Islet precursor cell (in vitro differentiated cells): ENCODE data around the gene IQGAP2.
A peak's percentile ranks its signal among the peaks of the same experiment; 100 is the strongest.

Experiments used
- DNase-seq: peaks from one replicate; pipeline ENCODE4 v3.0.0-alpha.2; 2018

Gene IQGAP2

GRCh38 chr5:76693141-76693540 is 290.1 kb downstream of the IQGAP2 start:
- no peak for DNase-seq

- DNase-seq, result no peak
These were observed 291.2 kb downstream of the IQGAP2 start for GRCh38 chr5:76694317-76694716.

GRCh38 chr5:76695346-76695745 is 292.3 kb downstream of the IQGAP2 start:
- no peak for DNase-seq

- DNase-seq, result no peak
These were observed 293.2 kb downstream of the IQGAP2 start for GRCh38 chr5:76696251-76696650.

- no peak for DNase-seq
These were observed 294.6 kb downstream of the IQGAP2 start for GRCh38 chr5:76697670-76698069.

GRCh38 chr5:76700571-76700970 is 297.5 kb downstream of the IQGAP2 start:
- DNase-seq, result no peak

GRCh38 chr5:76701298-76701697 is 298.2 kb downstream of the IQGAP2 start:
- DNase-seq, result no peak

- DNase-seq, result no peak
These were observed 300.6 kb downstream of the IQGAP2 start for GRCh38 chr5:76703707-76704106.

GRCh38 chr5:76704131-76704663 is 301.1 kb downstream of the IQGAP2 start:
- DNase-seq, result no peak

GRCh38 chr5:76705574-76705973 is 302.5 kb downstream of the IQGAP2 start:
- DNase-seq, result no peak

- DNase-seq, result no peak
These were observed 306.7 kb downstream of the IQGAP2 start for GRCh38 chr5:76709762-76710161.

- no peak for DNase-seq
These were observed 307.9 kb downstream of the IQGAP2 start for GRCh38 chr5:76710991-76711390.

GRCh38 chr5:76714751-76715485 is 311.8 kb downstream of the IQGAP2 start:
- DNase-seq, result peak; percentile 63

GRCh38 chr5:76715486-76715735 is 312.3 kb downstream of the IQGAP2 start:
- DNase-seq, result no peak

GRCh38 chr5:76715736-76716455 is 312.8 kb downstream of the IQGAP2 start, which contains the start of gene F2R:
Gene F2R, plus strand, starts transcription at chr5:76716126. Its CDS starts 182 bp downstream, at chr5:76716308.
- peak; percentile 90 for DNase-seq

- DNase-seq, result peak; percentile 62
These were observed 313.5 kb downstream of the IQGAP2 start for GRCh38 chr5:76716456-76717157.

- no peak for DNase-seq
These were observed 314.4 kb downstream of the IQGAP2 start for GRCh38 chr5:76717222-76718083.

- no peak for DNase-seq
These were observed 315.3 kb downstream of the IQGAP2 start for GRCh38 chr5:76718381-76718832.

GRCh38 chr5:76718880-76719279 is 315.8 kb downstream of the IQGAP2 start:
- no peak for DNase-seq

- DNase-seq, result no peak
These were observed 318.0 kb downstream of the IQGAP2 start for GRCh38 chr5:76720988-76721569.

- no peak for DNase-seq
These were observed 320.2 kb downstream of the IQGAP2 start for GRCh38 chr5:76723266-76723665.

- no peak for DNase-seq
These were observed 320.8 kb downstream of the IQGAP2 start for GRCh38 chr5:76723906-76724305.
